NCI-H1092 (cell line): ENCODE data around the gene WNT16.

ENCODE experiments used
- DNase-seq: peaks from one replicate; lab custom pipeline; 2025; lab: John Stamatoyannopoulos, UW

Gene WNT16

GRCh38 chr7:121344093-121344492, 15.3 kb downstream of the WNT16 start:
- DNase-seq = no peak

GRCh38 chr7:121344497-121344896, 15.7 kb downstream of the WNT16 start:
- no peak for DNase-seq

GRCh38 chr7:121351682-121352081, 22.9 kb downstream of the WNT16 start:
- no peak for DNase-seq

GRCh38 chr7:121352323-121352722, 23.5 kb downstream of the WNT16 start:
- DNase-seq = no peak

GRCh38 chr7:121355574-121355973, 26.8 kb downstream of the WNT16 start:
- no peak for DNase-seq

- DNase-seq = no peak
Measured at GRCh38 chr7:121360564-121360963, 31.8 kb downstream of the WNT16 start.

- no peak for DNase-seq
Measured at GRCh38 chr7:121366852-121367431, 38.1 kb downstream of the WNT16 start.

- no peak for DNase-seq
Measured at GRCh38 chr7:121369462-121369861, 40.7 kb downstream of the WNT16 start.

GRCh38 chr7:121371367-121371766, 42.6 kb downstream of the WNT16 start:
- no peak for DNase-seq

GRCh38 chr7:121371883-121372282, 43.1 kb downstream of the WNT16 start:
- no peak for DNase-seq

- DNase-seq = no peak
Measured at GRCh38 chr7:121372376-121373010, 43.7 kb downstream of the WNT16 start.

GRCh38 chr7:121373177-121373576, 44.4 kb downstream of the WNT16 start:
- DNase-seq = no peak

GRCh38 chr7:121376979-121377378, 48.2 kb downstream of the WNT16 start:
- no peak for DNase-seq

GRCh38 chr7:121379930-121380329, 51.1 kb downstream of the WNT16 start:
- DNase-seq = no peak

- DNase-seq = no peak
Measured at GRCh38 chr7:121382473-121382872, 53.7 kb downstream of the WNT16 start.

- no peak for DNase-seq
Measured at GRCh38 chr7:121383235-121383910, 54.6 kb downstream of the WNT16 start.

GRCh38 chr7:121384265-121384664, 55.5 kb downstream of the WNT16 start:
- DNase-seq = no peak

GRCh38 chr7:121385056-121385799, 56.4 kb downstream of the WNT16 start:
- DNase-seq = no peak

- DNase-seq = no peak
Measured at GRCh38 chr7:121385800-121386179, 57.0 kb downstream of the WNT16 start.

- no peak for DNase-seq
Measured at GRCh38 chr7:121388950-121389349, 60.1 kb downstream of the WNT16 start.

GRCh38 chr7:121390109-121390508, 61.3 kb downstream of the WNT16 start:
- no peak for DNase-seq

- DNase-seq = no peak
Measured at GRCh38 chr7:121390617-121391016, 61.8 kb downstream of the WNT16 start.
